ENCODE data around the gene HECTD2. TPM values are rescaled to one million over a fixed set of nuclear protein-coding genes. Genes with fewer than 3 reads are reported as not detected.

The HECTD2 gene
- total and polyA plus RNA-seq, 2 of the 8 experiments (the other 6 are each of a cell fraction or from before 2014, with no cell fraction given), result 5.7 to 11.9 TPM

GRCh38 chr10:91537614-91538383, 127.7 kb downstream of the HECTD2 start (continued):
- TF ChIP-seq CHD7 (IDR thresholded peaks at IDR 0.05; ENCODE audit: insufficient replicate concordance, low read length) (no peak), ATF3 (IDR thresholded peaks at IDR 0.05; ENCODE audit: insufficient read depth, low read depth, low read length) (no peak), HDAC2 (IDR thresholded peaks at IDR 0.05; ENCODE audit: borderline replicate concordance in 1 of 2, low read depth in 2 of 2, low read length in 2 of 2) (no peak), SIX5 (IDR thresholded peaks at IDR 0.05; ENCODE audit: low read depth, low read length) (no peak), POLR2A (IDR thresholded peaks at IDR 0.05; ENCODE audit: control extremely low read depth in 1 of 2, low read depth in 2 of 2, low read length in 2 of 2) (no peak), RXRA (IDR thresholded peaks at IDR 0.05; ENCODE audit: insufficient read depth, low read depth, low read length) (no peak), RBBP5 (IDR thresholded peaks at IDR 0.05; ENCODE audit: borderline replicate concordance, low read depth, low read length) (no peak), SUZ12 (IDR thresholded peaks at IDR 0.05; ENCODE audit: low read length) (no peak), CBX5 (IDR thresholded peaks at IDR 0.05; ENCODE audit: low read depth, low read length) (no peak)

Measured in H1 (cell line).